H1 (cell line): ENCODE data around the gene PHTF2. TPM values are rescaled to one million over a fixed set of nuclear protein-coding genes. Genes with fewer than 3 reads are reported as not detected.

Source experiments
- CBX5 ChIP-seq: fragments of 300-800, 300-1000 bp; sonication (generic); IDR thresholded peaks from 2 replicates; pipeline ENCODE4 v1.7.1; 2016; ENCODE audit warnings: antibody characterized with exemption, low read length, low read depth
- CHD7 ChIP-seq: fragments of 300-600 bp; sonication (generic); IDR thresholded peaks from 2 replicates; pipeline ENCODE4 v1.7.1; 2012; ENCODE audit warnings: low read length, moderate library complexity, mild to moderate bottlenecking, inconsistent platforms; ENCODE audit not compliant: insufficient replicate concordance
- E2F6 ChIP-seq: IDR thresholded peaks from 2 replicates; pipeline ENCODE4 v1.6.1; 2012; ENCODE audit warnings: inconsistent platforms
- JUND ChIP-seq: IDR thresholded peaks from 2 replicates; pipeline ENCODE4 v1.6.1; 2011; ENCODE audit warnings: mild to moderate bottlenecking, improper control_type of control experiment, low read length
- SP1 ChIP-seq: IDR thresholded peaks from 2 replicates; pipeline ENCODE4 v1.6.1; 2011; ENCODE audit warnings: low read depth, low read length
- SP4 ChIP-seq: IDR thresholded peaks from 2 replicates; pipeline ENCODE4 v1.6.1; 2012; ENCODE audit warnings: low read length, inconsistent platforms
- polyA plus RNA-seq, 7 experiments: library from polyadenylated mRNA; depleted of rRNA in 3 of 7; stranded (reverse) in 5 of 7; unstranded in 2 of 7; fragments of >200 nt in 5 of 7; fragments of 200-250 nt in 2 of 7; gene quantifications; 1 replicate in 5 of 7; 2 replicates in 1 of 7; 4 replicates in 1 of 7; pipeline versions ENCODE4 v1.2.1 to v1.2.3, GENCODE V29; 2011 to 2013; ENCODE audit warnings: missing spikeins in 2 of 7, mixed read lengths in 2 of 7
- total RNA-seq: library from RNA; stranded (reverse); fragmentation: NEBNext Ultra II Directional; extraction: Animal tissue kit (Norgen Biotek cat#: 25700); gene quantifications from 2 replicates; pipeline ENCODE4 v1.2.1, GENCODE V29; 2021

PHTF2 gene
- total and polyA plus RNA-seq, 2 of the 8 experiments (the other 6 are each of a cell fraction or from before 2014, with no cell fraction given) = 9.0 to 25.4 TPM

GRCh38 chr7:77954773-77955555 lies 156.4 kb downstream of the PHTF2 start (continued):
- TF ChIP-seq CHD7 (no peak), SP1 (no peak), JUND (no peak), SP4 (no peak), E2F6 (no peak), CBX5 (no peak)
